ENCODE results near the gene RALGAPA1. TPM values are rescaled to one million over a fixed set of nuclear protein-coding genes. Genes with fewer than 3 reads are reported as not detected.
"Not testable (repeated sequence)": the region's sequence is repeated elsewhere in the genome, so short reads cannot be mapped to it uniquely, and the experiment has no call there.

The RALGAPA1 gene
- total and polyA plus RNA-seq, 2 donors from 2014 or later = 13.3 to 78.7 TPM

- Histone ChIP-seq H3K27ac (ENCODE audit: low read depth in 2 of 2, low read length in 2 of 2) (no peak overlapping the region), H3K9me3 (ENCODE audit: control insufficient read depth in 2 of 3, insufficient read depth in 1 of 3, low read length in 3 of 3) (no peaks in the 10 kb centered on the region), H3K4me3 (ENCODE audit: low read length in 3 of 3) (no peak overlapping the region), H3K27me3 (ENCODE audit: control insufficient read depth, insufficient read depth, low read length) (no peaks in the 10 kb centered on the region), H3K36me3 (ENCODE audit: control insufficient read depth in 2 of 3, insufficient read depth in 3 of 3, low read length in 3 of 3) (peaks cover 0 to 13% (median 0%) of the 10 kb centered on the region in 3 donors), H3K4me1 (ENCODE audit: control insufficient read depth in 2 of 3, insufficient read depth in 2 of 3, low read depth in 1 of 3, low read length in 3 of 3) (no peaks in the 10 kb centered on the region), H3K9ac (ENCODE audit: low read length in 3 of 3) (no peak overlapping the region)
- TF ChIP-seq CTCF (IDR thresholded peaks at IDR 0.05; ENCODE audit: borderline replicate concordance, extremely low read depth, insufficient read depth) = no peak
- DNase-seq (no peak), FAIRE-seq (no peak)
- intact Hi-C loops (cut with DNase I) = no loop called here
These were observed 214.5 kb downstream of the RALGAPA1 start for GRCh38 chr14:35594616-35595015.

- H3K36me3 ChIP-seq (ENCODE audit: control insufficient read depth in 2 of 3, insufficient read depth in 3 of 3, low read length in 3 of 3); FAIRE-seq; intact Hi-C loops (cut with DNase I): not testable (repeated sequence)
These were observed 221.7 kb downstream of the RALGAPA1 start for GRCh38 chr14:35587373-35587772.

GRCh38 chr14:35578639-35579038 lies 230.5 kb downstream of the RALGAPA1 start:
- no peak overlapping the region for H3K4me3 ChIP-seq (ENCODE audit: low read length in 3 of 3)
- DNase-seq (no peak), FAIRE-seq (no peak)
- no peaks in the 10 kb centered on the region for H3K27me3 ChIP-seq (ENCODE audit: control insufficient read depth, insufficient read depth, low read length)
- no peaks in the 10 kb centered on the region for H3K4me1 ChIP-seq (ENCODE audit: control insufficient read depth in 2 of 3, insufficient read depth in 2 of 3, low read depth in 1 of 3, low read length in 3 of 3)
- H3K36me3 ChIP-seq (ENCODE audit: control insufficient read depth in 2 of 3, insufficient read depth in 3 of 3, low read length in 3 of 3) = no peaks in the 10 kb centered on the region
- H3K27ac ChIP-seq (ENCODE audit: low read depth in 2 of 2, low read length in 2 of 2) = no peak overlapping the region
- no peak overlapping the region for H3K9ac ChIP-seq (ENCODE audit: low read length in 3 of 3)
- intact Hi-C loops (cut with DNase I) = loop anchor here (5.0 kb wide), 1 partner anchor 89 kb away; no protein-coding TSS in a partner anchor
- no peaks in the 10 kb centered on the region for H3K9me3 ChIP-seq (ENCODE audit: control insufficient read depth in 2 of 3, insufficient read depth in 1 of 3, low read length in 3 of 3)
- no peak for TF ChIP-seq CTCF (IDR thresholded peaks at IDR 0.05; ENCODE audit: borderline replicate concordance, extremely low read depth, insufficient read depth)

More at GRCh38 chr14:35587373-35587772, 221.7 kb downstream of the RALGAPA1 start:
- not testable (repeated sequence) for H3K4me3 ChIP-seq (ENCODE audit: low read length in 3 of 3); DNase-seq; H3K27me3 ChIP-seq (ENCODE audit: control insufficient read depth, insufficient read depth, low read length); H3K9ac ChIP-seq (ENCODE audit: low read length in 3 of 3); H3K27ac ChIP-seq (ENCODE audit: low read depth in 2 of 2, low read length in 2 of 2); H3K9me3 ChIP-seq (ENCODE audit: control insufficient read depth in 2 of 3, insufficient read depth in 1 of 3, low read length in 3 of 3); H3K4me1 ChIP-seq (ENCODE audit: control insufficient read depth in 2 of 3, insufficient read depth in 2 of 3, low read depth in 1 of 3, low read length in 3 of 3)

GRCh38 chr14:35578135-35578534 lies 231.0 kb downstream of the RALGAPA1 start:
- DNase-seq (no peak), FAIRE-seq (no peak)
- Histone ChIP-seq H3K27ac (ENCODE audit: low read depth in 2 of 2, low read length in 2 of 2) (no peak overlapping the region), H3K4me3 (ENCODE audit: low read length in 3 of 3) (no peak overlapping the region), H3K9me3 (ENCODE audit: control insufficient read depth in 2 of 3, insufficient read depth in 1 of 3, low read length in 3 of 3) (no peaks in the 10 kb centered on the region), H3K9ac (ENCODE audit: low read length in 3 of 3) (no peak overlapping the region), H3K4me1 (ENCODE audit: control insufficient read depth in 2 of 3, insufficient read depth in 2 of 3, low read depth in 1 of 3, low read length in 3 of 3) (no peaks in the 10 kb centered on the region), H3K27me3 (ENCODE audit: control insufficient read depth, insufficient read depth, low read length) (no peaks in the 10 kb centered on the region), H3K36me3 (ENCODE audit: control insufficient read depth in 2 of 3, insufficient read depth in 3 of 3, low read length in 3 of 3) (no peaks in the 10 kb centered on the region)
- TF ChIP-seq CTCF (IDR thresholded peaks at IDR 0.05; ENCODE audit: borderline replicate concordance, extremely low read depth, insufficient read depth) = no peak
- intact Hi-C loops (cut with DNase I) = loop anchor here (5.0 kb wide), 1 partner anchor 89 kb away; no protein-coding TSS in a partner anchor
